ENCODE measurements around the gene TSPAN10. TPM values are rescaled to one million over a fixed set of nuclear protein-coding genes. Genes with fewer than 3 reads are reported as not detected.

TSPAN10 gene
- polyA plus RNA-seq, 1 donor from 2014 or later = not detected

- no peak overlapping the region for H2AFZ ChIP-seq (ENCODE audit: low read depth, low read length)
- no peaks in the 10 kb centered on the region for H3K79me2 ChIP-seq (replicated peaks; ENCODE audit: insufficient read depth, low read length)
- no peaks in the 10 kb centered on the region for H3K9me3 ChIP-seq (ENCODE audit: low read length)
- no peak overlapping the region for H3K9ac ChIP-seq (ENCODE audit: low read length)
- H3F3A ChIP-seq (ENCODE audit: insufficient read depth, low read length, poor library complexity, severe bottlenecking) = no peaks in the 10 kb centered on the region
- no peaks in the 10 kb centered on the region for H3K9me2 ChIP-seq (ENCODE audit: insufficient read depth, low read length)
- no peak overlapping the region for H3K4me3 ChIP-seq (ENCODE audit: low read length)
- H3K27me3 ChIP-seq (ENCODE audit: insufficient read depth, low read depth, low read length) = no peaks in the 10 kb centered on the region
- H3K36me3 ChIP-seq (ENCODE audit: insufficient read depth, low read length) = no peaks in the 10 kb centered on the region
- TF ChIP-seq SMC3 (conservative IDR thresholded peaks at IDR 0.05; ENCODE audit: poor library complexity) (no peak), POLR2AphosphoS5 (IDR thresholded peaks at IDR 0.05) (no peak), EZH2 (IDR thresholded peaks at IDR 0.05; ENCODE audit: borderline replicate concordance, insufficient read depth, low read length, poor library complexity, severe bottlenecking) (no peak), TAF1 (IDR thresholded peaks at IDR 0.05; ENCODE audit: low read depth) (no peak), REST (IDR thresholded peaks at IDR 0.05; ENCODE audit: borderline replicate concordance) (no peak), CTCF (IDR thresholded peaks at IDR 0.05; ENCODE audit: poor library complexity, severe bottlenecking) (no peak), EP300 (conservative IDR thresholded peaks at IDR 0.05; ENCODE audit: poor library complexity, severe bottlenecking) (no peak)
- H3K27ac ChIP-seq (ENCODE audit: low read length) = no peak overlapping the region
- no peaks in the 10 kb centered on the region for H4K20me1 ChIP-seq (ENCODE audit: insufficient read depth)
- H3K4me2 ChIP-seq (ENCODE audit: low read length) = no peak overlapping the region
Observed at GRCh38 chr17:81593105-81593871, 43.7 kb upstream of the TSPAN10 start.

- H3K27ac ChIP-seq (ENCODE audit: low read length) = no peak overlapping the region
- TF ChIP-seq REST (IDR thresholded peaks at IDR 0.05; ENCODE audit: borderline replicate concordance) (no peak), MXI1 (conservative IDR thresholded peaks at IDR 0.05; ENCODE audit: poor library complexity, severe bottlenecking) (no peak), SMC3 (conservative IDR thresholded peaks at IDR 0.05; ENCODE audit: poor library complexity) (no peak), POLR2AphosphoS5 (IDR thresholded peaks at IDR 0.05) (no peak), EP300 (conservative IDR thresholded peaks at IDR 0.05; ENCODE audit: poor library complexity, severe bottlenecking) (no peak), TAF1 (IDR thresholded peaks at IDR 0.05; ENCODE audit: low read depth) (no peak), EZH2 (IDR thresholded peaks at IDR 0.05; ENCODE audit: borderline replicate concordance, insufficient read depth, low read length, poor library complexity, severe bottlenecking) (no peak), RAD21 (conservative IDR thresholded peaks at IDR 0.05) (no peak), CTCF (IDR thresholded peaks at IDR 0.05; ENCODE audit: poor library complexity, severe bottlenecking) (no peak)
- no peaks in the 10 kb centered on the region for H3K27me3 ChIP-seq (ENCODE audit: insufficient read depth, low read depth, low read length)
- H2AFZ ChIP-seq (ENCODE audit: low read depth, low read length) = no peak overlapping the region
- H3K9me3 ChIP-seq (ENCODE audit: low read length) = no peaks in the 10 kb centered on the region
- no peak overlapping the region for H3K4me2 ChIP-seq (ENCODE audit: low read length)
- no peaks in the 10 kb centered on the region for H3K36me3 ChIP-seq (ENCODE audit: insufficient read depth, low read length)
- no peaks in the 10 kb centered on the region for H3F3A ChIP-seq (ENCODE audit: insufficient read depth, low read length, poor library complexity, severe bottlenecking)
- H4K20me1 ChIP-seq (ENCODE audit: insufficient read depth) = no peaks in the 10 kb centered on the region
- H3K9me2 ChIP-seq (ENCODE audit: insufficient read depth, low read length) = no peaks in the 10 kb centered on the region
- H3K4me3 ChIP-seq (ENCODE audit: low read length) = no peak overlapping the region
- no peak overlapping the region for H3K9ac ChIP-seq (ENCODE audit: low read length)
- no peaks in the 10 kb centered on the region for H3K79me2 ChIP-seq (replicated peaks; ENCODE audit: insufficient read depth, low read length)
Observed at GRCh38 chr17:81599719-81600486, 37.1 kb upstream of the TSPAN10 start.

All from neural cell (in vitro differentiated cells).